Neural crest cell (in vitro differentiated cells): Measurements from ENCODE around the gene KCNJ1. TPM values are rescaled to one million over a fixed set of nuclear protein-coding genes. Genes with fewer than 3 reads are reported as not detected.

Experiments used
- DNase-seq: peaks from one replicate; pipeline ENCODE4 v3.0.0; 2021; ENCODE audit warnings: low read depth, mixed read lengths, low spot score
- H3K27ac Mint-ChIP-seq: one replicate; pipeline ENCODE4 v1.8.0; 2021; ENCODE audit warnings: mild to moderate bottlenecking, mixed read lengths; ENCODE audit not compliant: unreplicated experiment
- H3K27me3 Mint-ChIP-seq: 2 replicates; pipeline ENCODE4 v1.8.0; 2021; ENCODE audit warnings: low read depth, mild to moderate bottlenecking, mixed read lengths
- H3K36me3 Mint-ChIP-seq: 2 replicates; pipeline ENCODE4 v1.8.0; 2021; ENCODE audit warnings: low read depth, mild to moderate bottlenecking, mixed read lengths
- H3K4me1 Mint-ChIP-seq: 2 replicates; pipeline ENCODE4 v1.8.0; 2021; ENCODE audit warnings: mixed read lengths
- H3K4me3 Mint-ChIP-seq: one replicate; pipeline ENCODE4 v1.8.0; 2021; ENCODE audit warnings: mild to moderate bottlenecking, mixed read lengths
- H3K9me3 Mint-ChIP-seq: 2 replicates; pipeline ENCODE4 v1.8.0; 2021; ENCODE audit warnings: mixed read lengths
- CTCF ChIP-seq: fragments of 200-600 bp; sonication (generic); conservative IDR thresholded peaks from 2 replicates; pipeline ENCODE4 v1.5.0; 2021; ENCODE audit warnings: antibody characterized with exemption, mild to moderate bottlenecking
- total RNA-seq: library from RNA; stranded (reverse); gene quantifications from 2 replicates; pipeline ENCODE4 v1.2.1, GENCODE V29; 2021

The KCNJ1 gene
- total RNA-seq, 1 donor from 2014 or later = not detected

GRCh38 chr11:128845334-128845780 is 21.7 kb downstream of the KCNJ1 start:
- Mint-ChIP-seq H3K27me3 (no peaks in the 10 kb centered on the region), H3K4me3 (no peak overlapping the region), H3K27ac (no peak overlapping the region), H3K9me3 (no peaks in the 10 kb centered on the region), H3K36me3 (no peaks in the 10 kb centered on the region), H3K4me1 (peaks cover 5% of the 10 kb centered on the region)
- TF ChIP-seq CTCF = no peak
- no peak for DNase-seq

GRCh38 chr11:128843198-128843785 is 23.8 kb downstream of the KCNJ1 start:
- Mint-ChIP-seq H3K4me3 (no peak overlapping the region), H3K4me1 (no peaks in the 10 kb centered on the region), H3K9me3 (no peaks in the 10 kb centered on the region), H3K36me3 (no peaks in the 10 kb centered on the region), H3K27me3 (peaks cover under 1% of the 10 kb centered on the region), H3K27ac (no peak overlapping the region)
- no peak for TF ChIP-seq CTCF
- no peak for DNase-seq

GRCh38 chr11:128841461-128842072 is 25.5 kb downstream of the KCNJ1 start:
- no peaks in the 10 kb centered on the region for H3K9me3 Mint-ChIP-seq
- peaks cover 1% of the 10 kb centered on the region for H3K4me1 Mint-ChIP-seq
- H3K27ac Mint-ChIP-seq = no peak overlapping the region
- no peaks in the 10 kb centered on the region for H3K36me3 Mint-ChIP-seq
- no peak for DNase-seq
- no peak for TF ChIP-seq CTCF
- peaks cover 2% of the 10 kb centered on the region for H3K27me3 Mint-ChIP-seq
- no peak overlapping the region for H3K4me3 Mint-ChIP-seq

GRCh38 chr11:128840783-128841182 is 26.3 kb downstream of the KCNJ1 start:
- H3K4me3 Mint-ChIP-seq = no peak overlapping the region
- no peak overlapping the region for H3K27ac Mint-ChIP-seq
- no peak for DNase-seq

GRCh38 chr11:128840137-128840536 is 27.0 kb downstream of the KCNJ1 start:
- Mint-ChIP-seq H3K27me3 (peaks cover 2% of the 10 kb centered on the region), H3K4me1 (peaks cover 13% of the 10 kb centered on the region), H3K4me3 (no peak overlapping the region), H3K27ac (no peak overlapping the region), H3K9me3 (no peaks in the 10 kb centered on the region), H3K36me3 (no peaks in the 10 kb centered on the region)
- no peak for TF ChIP-seq CTCF
- no peak for DNase-seq

More at GRCh38 chr11:128840783-128841182, 26.3 kb downstream of the KCNJ1 start:
- Mint-ChIP-seq H3K9me3 (no peaks in the 10 kb centered on the region), H3K27me3 (peaks cover 2% of the 10 kb centered on the region), H3K4me1 (peaks cover 9% of the 10 kb centered on the region), H3K36me3 (no peaks in the 10 kb centered on the region)
- TF ChIP-seq CTCF = no peak
